ENCODE measurements around the gene PSD2.
"Not testable (repeated sequence)": the region's sequence is repeated elsewhere in the genome, so short reads cannot be mapped to it uniquely, and the experiment has no call there.

The PSD2 gene

GRCh38 chr5:139789116-139789844 is 6.3 kb upstream of the PSD2 start:
- DNase-seq (ENCODE audit: low read depth in 2 of 2): no peak

GRCh38 chr5:139789845-139790189 is 5.8 kb upstream of the PSD2 start:
- no peak for DNase-seq (ENCODE audit: low read depth in 2 of 2)

- no peak for DNase-seq (ENCODE audit: low read depth in 2 of 2)
These were observed 3.4 kb upstream of the PSD2 start for GRCh38 chr5:139792218-139792617.

DNA sequence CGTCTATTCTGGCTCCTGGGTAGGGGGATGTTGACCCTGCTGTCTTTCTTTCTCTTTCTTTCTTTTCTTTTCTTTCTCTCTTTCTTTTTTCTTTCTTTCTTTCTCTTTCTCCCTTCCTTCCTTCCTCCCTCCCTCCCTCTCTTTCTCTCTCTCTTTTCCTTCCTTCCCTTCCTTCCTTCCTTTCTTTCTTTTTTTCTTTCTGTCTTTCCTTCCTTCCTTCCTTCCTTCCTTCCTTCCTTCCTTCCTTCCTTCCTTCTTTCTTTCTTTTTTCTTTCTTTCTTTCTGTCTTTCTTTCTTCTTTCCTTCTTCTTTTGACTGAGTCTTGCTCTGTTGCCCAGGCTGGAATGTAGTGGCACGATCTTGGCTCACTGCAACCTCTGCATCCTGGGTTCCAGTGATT is 3.0 kb upstream of the PSD2 start:
- DNase-seq (ENCODE audit: low read depth in 2 of 2): not testable (repeated sequence)

- DNase-seq (ENCODE audit: low read depth in 2 of 2): no peak
These were observed 1.4 kb upstream of the PSD2 start for GRCh38 chr5:139794067-139794846.

DNA sequence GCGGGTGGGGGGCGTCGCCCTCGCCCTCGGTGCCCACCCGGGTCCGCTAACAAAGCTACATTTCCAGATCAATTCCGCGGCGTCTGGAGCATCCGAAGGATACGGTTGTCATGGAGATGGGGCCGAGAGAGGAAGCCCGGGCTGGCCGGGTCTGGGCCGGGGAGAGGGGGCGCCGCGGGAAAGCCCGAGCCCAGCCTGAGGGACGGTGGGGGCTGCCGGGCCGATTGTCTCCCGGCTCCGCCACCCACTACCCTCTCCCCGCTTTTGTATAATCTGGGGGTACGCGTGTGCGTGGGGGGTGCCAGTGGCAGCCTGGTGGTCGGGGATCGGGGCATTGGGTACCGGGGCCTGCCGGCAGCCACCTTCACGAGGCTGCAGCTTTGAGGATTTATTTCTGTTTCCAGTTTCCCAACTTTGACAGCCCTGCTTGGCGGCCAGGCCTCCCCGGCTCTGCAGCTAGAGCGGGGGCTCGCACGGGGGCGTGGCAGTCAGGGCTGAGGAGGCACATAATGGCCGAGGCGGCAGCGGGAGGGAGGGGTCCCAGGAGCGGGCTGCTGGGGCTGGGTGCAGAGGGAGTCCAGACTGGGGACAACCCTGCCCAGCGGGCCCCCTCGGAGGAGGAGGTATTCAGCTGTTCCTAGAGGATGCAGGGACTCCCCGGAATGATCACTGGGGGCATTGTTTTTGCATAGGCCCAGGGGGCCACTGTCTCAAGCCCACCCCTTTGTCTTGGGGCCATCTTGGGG is 626 bp downstream of the PSD2 start:
- DNase-seq (ENCODE audit: low read depth in 2 of 2): no peak

- no peak for DNase-seq (ENCODE audit: low read depth in 2 of 2)
These were observed 1.7 kb downstream of the PSD2 start for GRCh38 chr5:139797335-139797734.

DNA sequence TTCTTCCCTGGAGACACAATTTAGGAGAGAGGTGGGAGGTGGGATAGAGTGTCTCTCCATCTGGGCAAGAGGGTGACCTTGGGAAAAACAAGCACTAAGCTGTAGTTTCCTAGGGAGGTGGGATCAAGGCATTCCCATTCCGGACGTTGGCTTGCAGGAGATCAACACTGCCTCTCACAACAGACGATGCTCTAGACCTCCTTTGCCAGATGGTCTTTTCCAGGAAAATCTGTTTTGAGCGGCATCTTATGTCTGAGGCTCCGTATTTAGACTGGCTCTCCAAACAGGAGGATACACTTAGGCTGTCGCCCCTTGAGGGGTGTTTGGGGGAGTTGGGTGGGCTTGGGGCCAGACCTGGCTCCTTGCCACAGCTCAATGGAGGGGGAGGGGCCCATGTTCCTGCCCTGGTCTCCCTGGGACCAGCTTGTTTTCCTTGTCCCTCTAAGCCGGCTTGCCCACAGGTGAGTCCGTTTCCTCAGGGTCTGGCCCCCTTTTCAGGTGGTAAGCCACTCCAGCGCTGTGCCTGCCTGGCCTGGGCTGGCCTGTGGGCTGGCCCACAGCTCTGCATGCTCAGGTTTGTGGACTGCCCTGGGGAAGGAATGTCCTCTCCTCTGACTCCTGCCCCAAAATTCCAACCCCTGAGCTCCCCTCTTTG is 2.4 kb downstream of the PSD2 start:
- DNase-seq (ENCODE audit: low read depth in 2 of 2): no peak

- DNase-seq (ENCODE audit: low read depth in 2 of 2): no peak
These were observed 3.3 kb downstream of the PSD2 start for GRCh38 chr5:139798883-139799282.

- no peak for DNase-seq (ENCODE audit: low read depth in 2 of 2)
These were observed 3.8 kb downstream of the PSD2 start for GRCh38 chr5:139799359-139799758.

DNA sequence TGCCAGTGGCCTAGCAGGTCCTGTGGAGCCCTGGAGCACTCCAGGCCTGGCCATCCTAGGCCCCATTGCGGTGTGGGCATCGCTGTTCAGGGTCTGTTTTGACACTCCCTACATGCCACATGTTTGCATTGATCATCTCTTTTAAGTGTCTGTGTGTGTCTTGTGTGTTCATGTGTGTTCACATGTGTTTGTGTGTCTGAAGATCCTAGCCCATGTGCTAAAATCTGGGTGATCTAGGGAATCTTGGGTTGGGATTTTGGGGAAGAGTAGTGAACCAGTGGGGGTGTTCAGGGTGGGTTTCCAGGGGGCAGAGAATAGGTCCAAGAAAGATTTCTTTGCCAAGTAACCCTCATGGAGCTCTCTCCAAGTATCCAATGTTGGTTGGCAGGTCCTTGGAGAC is 8.4 kb downstream of the PSD2 start:
- DNase-seq (ENCODE audit: low read depth in 2 of 2): no peak

- no peak for DNase-seq (ENCODE audit: low read depth in 2 of 2)
These were observed 9.3 kb downstream of the PSD2 start for GRCh38 chr5:139804800-139805397.

DNA sequence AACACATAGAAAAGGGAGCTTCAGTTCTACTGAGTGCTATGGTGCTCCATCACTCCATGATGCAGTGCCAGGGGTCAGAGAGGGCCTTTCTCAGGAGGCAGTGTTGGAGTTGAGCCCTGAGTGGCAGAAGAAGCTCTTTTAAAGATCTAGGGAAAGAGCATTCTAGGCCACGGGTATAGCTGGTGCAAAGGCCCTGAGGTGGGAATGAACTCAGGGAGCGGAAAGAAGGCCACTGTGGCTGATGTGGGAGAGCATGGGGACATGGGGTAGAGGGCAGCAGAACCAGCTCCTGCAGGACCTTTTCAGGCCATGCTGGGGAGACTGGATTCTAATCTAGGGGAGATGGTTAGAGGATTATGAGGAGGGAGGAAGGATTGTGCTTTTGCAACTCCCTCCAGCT is 9.9 kb downstream of the PSD2 start:
- no peak for DNase-seq (ENCODE audit: low read depth in 2 of 2)

- DNase-seq (ENCODE audit: low read depth in 2 of 2): no peak
These were observed 10.5 kb downstream of the PSD2 start for GRCh38 chr5:139806111-139806510.

DNA sequence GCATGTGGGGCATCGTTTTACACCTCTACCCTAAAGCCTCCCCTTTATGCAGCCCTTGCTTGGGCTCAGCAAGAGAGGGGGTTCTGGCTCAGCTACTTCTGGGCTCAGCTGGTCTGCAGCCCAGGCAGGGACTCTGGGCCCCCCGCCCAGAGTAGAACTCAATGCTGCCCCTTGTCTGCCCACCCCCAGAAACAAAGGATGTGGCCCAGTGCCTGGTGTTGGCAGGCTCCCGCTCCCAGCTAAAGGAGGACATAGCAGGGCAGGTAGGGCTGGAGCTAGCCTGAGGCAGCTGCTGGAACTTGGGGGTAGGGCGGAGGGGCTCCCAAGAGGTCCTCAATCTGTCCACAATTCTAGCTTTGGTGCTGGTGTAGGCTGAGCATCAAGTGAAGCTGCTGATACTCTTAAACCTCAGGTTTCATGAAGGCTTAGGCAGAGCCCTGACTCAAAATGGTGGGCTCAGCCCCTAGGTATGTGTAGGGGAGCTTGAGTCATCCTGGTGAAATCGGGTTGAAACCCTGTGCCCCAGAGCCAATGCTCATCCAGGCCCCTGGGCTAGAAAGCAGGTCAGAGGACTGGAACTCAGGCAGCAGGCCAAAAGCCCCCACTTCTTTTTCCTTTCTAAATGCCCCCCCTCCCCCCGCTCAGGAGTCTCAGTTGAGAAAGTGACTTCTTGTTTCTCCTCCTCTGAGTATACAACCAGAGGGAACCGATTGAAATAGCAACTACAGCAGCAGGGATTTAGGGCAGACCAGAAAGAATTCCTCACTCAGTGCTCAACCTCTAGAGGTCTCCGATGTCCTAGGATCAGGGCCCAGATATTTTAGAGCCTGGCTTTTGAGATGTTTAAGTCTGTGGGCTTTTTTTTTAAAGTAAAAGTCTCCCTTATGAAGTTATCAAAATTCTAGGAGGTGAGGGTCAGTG is 11.4 kb downstream of the PSD2 start:
- DNase-seq (ENCODE audit: low read depth in 2 of 2): no peak

GRCh38 chr5:139807647-139808030 is 12.0 kb downstream of the PSD2 start:
- DNase-seq (ENCODE audit: low read depth in 2 of 2): no peak

- DNase-seq (ENCODE audit: low read depth in 2 of 2): no peak
These were observed 13.1 kb downstream of the PSD2 start for GRCh38 chr5:139808481-139809330.

- DNase-seq (ENCODE audit: low read depth in 2 of 2): no peak
These were observed 13.8 kb downstream of the PSD2 start for GRCh38 chr5:139809331-139809810.

Data from stimulated activated CD8-positive, alpha-beta memory T cell treated with anti-CD3 and anti-CD28 coated beads, Interleukin-7, amount 100 ng/mL, for 1 hour (primary cell).